ENCODE data around the gene TARP.
A peak's percentile ranks its signal among the peaks of the same experiment; 100 is the strongest.

Gene TARP

GRCh38 chr7:38273286-38273995 is at the start of gene TARP:
Gene TARP (minus strand): TSS chr7:38273636.
- Histone ChIP-seq H3K36me3 (no peaks in the 10 kb centered on the region), H3K4me3 (peak within 1 kb of the TSS in 1 of 12 donors; percentile 19), H3K27me3 (no peaks in the 10 kb centered on the region), H3K27ac (peak within 1 kb of the TSS in 1 of 12 donors; percentile 17), H3K9me3 (no peaks in the 10 kb centered on the region), H3K4me1 (no peaks in the 10 kb centered on the region)
- WGBS, 4 donors = 91 to 93% (median 92%) methylated on average over 2 of the region's 2 CpGs
- ATAC-seq = no peak
- DNase-seq = no peak
- TF ChIP-seq POLR2A (IDR thresholded peaks at IDR 0.05) = no peak
- TF ChIP-seq, protein P1, sequence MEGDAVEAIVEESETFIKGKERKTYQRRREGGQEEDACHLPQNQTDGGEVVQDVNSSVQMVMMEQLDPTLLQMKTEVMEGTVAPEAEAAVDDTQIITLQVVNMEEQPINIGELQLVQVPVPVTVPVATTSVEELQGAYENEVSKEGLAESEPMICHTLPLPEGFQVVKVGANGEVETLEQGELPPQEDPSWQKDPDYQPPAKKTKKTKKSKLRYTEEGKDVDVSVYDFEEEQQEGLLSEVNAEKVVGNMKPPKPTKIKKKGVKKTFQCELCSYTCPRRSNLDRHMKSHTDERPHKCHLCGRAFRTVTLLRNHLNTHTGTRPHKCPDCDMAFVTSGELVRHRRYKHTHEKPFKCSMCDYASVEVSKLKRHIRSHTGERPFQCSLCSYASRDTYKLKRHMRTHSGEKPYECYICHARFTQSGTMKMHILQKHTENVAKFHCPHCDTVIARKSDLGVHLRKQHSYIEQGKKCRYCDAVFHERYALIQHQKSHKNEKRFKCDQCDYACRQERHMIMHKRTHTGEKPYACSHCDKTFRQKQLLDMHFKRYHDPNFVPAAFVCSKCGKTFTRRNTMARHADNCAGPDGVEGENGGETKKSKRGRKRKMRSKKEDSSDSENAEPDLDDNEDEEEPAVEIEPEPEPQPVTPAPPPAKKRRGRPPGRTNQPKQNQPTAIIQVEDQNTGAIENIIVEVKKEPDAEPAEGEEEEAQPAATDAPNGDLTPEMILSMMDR (IDR thresholded peaks at IDR 0.05) = no peak
- intact Hi-C loops (cut with DNase I) = no loop called here

- no peaks in the 10 kb centered on the region for H3K36me3 ChIP-seq
- no peaks in the 10 kb centered on the region for H3K9me3 ChIP-seq
- WGBS, 4 donors = 32 to 84% (median 80%) methylated on average over 3 of the region's 3 CpGs
- H3K27me3 ChIP-seq = no peaks in the 10 kb centered on the region
- no peak overlapping the region for H3K27ac ChIP-seq
- TF ChIP-seq POLR2A (IDR thresholded peaks at IDR 0.05) = no peak
- TF ChIP-seq, protein P1 (IDR thresholded peaks at IDR 0.05) = no peak
- DNase-seq = no peak
- no peak for ATAC-seq
- peaks cover 0 to 15% (median 0%) of the 10 kb centered on the region in 12 donors for H3K4me1 ChIP-seq
- H3K4me3 ChIP-seq = no peak overlapping the region
- intact Hi-C loops (cut with DNase I) = no loop called here
Measured at GRCh38 chr7:38323156-38323555, 49.7 kb upstream of the TARP start.

DNA sequence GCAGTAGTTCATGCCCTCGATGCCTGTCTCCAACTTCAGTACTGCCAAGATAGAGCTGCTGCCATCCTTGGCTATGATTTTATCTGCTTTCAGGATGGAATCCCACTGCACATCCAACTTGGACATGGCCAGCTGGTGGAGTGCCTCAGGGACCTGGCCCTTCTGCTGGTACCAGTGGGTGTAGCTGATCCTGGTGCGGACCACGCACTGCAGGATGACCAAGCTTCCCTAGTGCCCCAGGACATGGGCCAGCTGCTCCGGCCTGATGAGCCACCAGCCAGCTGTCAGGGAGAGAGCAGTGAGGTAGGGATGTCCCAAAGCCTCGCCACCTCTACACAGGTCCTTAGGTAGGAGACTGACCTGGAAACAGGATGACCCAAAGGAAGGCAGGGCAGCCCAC is 49.0 kb upstream of the TARP start:
- Histone ChIP-seq H3K27me3 (no peaks in the 10 kb centered on the region), H3K4me3 (no peak overlapping the region), H3K27ac (no peak overlapping the region), H3K9me3 (no peaks in the 10 kb centered on the region), H3K36me3 (no peaks in the 10 kb centered on the region), H3K4me1 (peaks cover 0 to 21% (median 0%) of the 10 kb centered on the region in 12 donors)
- no peak for ATAC-seq
- TF ChIP-seq, protein P1 (IDR thresholded peaks at IDR 0.05) = no peak
- no peak for TF ChIP-seq POLR2A (IDR thresholded peaks at IDR 0.05)
- WGBS, 4 donors = 78 to 100% (median 96%) methylated on average over 5 of the region's 5 CpGs
- intact Hi-C loops (cut with DNase I) = no loop called here
- no peak for DNase-seq

DNA sequence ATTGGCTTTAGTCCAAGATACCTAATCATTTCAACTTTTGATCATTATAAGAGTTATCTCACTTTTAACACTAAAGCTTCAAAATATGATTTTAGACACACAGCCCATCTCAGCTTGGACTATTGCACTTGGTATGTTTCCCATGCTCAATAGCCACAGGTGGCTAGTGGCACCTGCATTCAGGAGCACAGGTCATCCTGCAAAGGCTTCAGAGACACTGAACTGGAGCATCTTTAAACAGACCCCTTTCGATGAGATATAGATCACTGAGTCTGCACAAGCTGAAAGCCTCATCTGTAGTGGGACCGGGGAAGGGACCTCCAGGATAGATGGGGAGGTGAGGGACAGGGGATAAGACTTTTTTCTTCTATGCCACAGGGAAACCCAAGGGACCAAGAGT is 48.5 kb upstream of the TARP start:
- no peaks in the 10 kb centered on the region for H3K36me3 ChIP-seq
- WGBS, 4 donors = 92 to 97% (median 95%) methylated on average over 2 of the region's 2 CpGs
- no peaks in the 10 kb centered on the region for H3K27me3 ChIP-seq
- H3K27ac ChIP-seq = no peak overlapping the region
- DNase-seq (no peak), ATAC-seq (no peak)
- peaks cover 0 to 21% (median 0%) of the 10 kb centered on the region in 12 donors for H3K4me1 ChIP-seq
- no peak for TF ChIP-seq POLR2A (IDR thresholded peaks at IDR 0.05)
- TF ChIP-seq, protein P1 (IDR thresholded peaks at IDR 0.05) = no peak
- H3K9me3 ChIP-seq = no peaks in the 10 kb centered on the region
- intact Hi-C loops (cut with DNase I) = no loop called here
- no peak overlapping the region for H3K4me3 ChIP-seq
